SKM-1 (cell line): ENCODE results near the gene PIK3CD.
"Not testable (repeated sequence)": the region's sequence is repeated elsewhere in the genome, so short reads cannot be mapped to it uniquely, and the experiment has no call there.

ENCODE experiments used
- DNase-seq: peaks from one replicate; lab custom pipeline; 2025; ENCODE audit not compliant: unreplicated experiment; lab: John Stamatoyannopoulos, UW

The PIK3CD gene

DNA sequence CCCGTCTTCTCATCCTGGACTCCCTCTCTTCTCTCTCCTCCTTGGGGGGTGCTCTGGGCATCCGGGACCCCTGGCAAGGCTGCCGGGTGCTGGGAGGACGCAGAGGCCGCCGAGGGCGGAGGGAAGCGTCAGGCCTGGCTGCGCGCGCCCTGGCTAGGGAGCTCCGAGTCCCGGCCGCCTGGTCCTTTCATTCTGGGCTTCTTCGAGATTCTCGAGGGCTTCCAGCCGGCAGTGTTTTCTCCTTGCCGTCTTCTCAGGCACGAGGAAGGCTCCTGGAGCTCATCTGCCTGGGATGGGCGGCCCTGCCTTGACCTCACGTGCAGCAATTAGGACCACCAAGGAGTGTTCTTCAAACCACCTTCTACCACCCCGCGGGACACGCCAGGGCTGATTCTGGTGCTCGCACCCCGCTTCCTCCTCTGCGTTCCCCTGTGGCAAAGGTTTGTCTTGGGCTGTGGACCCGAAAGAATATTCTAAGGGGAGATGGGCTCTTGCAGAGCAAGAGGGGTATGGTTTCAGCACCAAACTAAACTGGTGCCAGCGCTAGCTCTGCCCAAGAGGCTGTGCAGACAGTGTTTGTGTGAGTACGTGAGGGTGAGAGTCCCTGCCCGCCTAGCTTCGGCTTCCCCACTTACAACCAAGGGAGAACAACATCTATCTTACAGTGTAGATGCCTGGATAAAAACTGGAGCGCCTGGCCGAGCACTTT is 36.5 kb downstream of the PIK3CD start:
- DNase-seq: no peak

- DNase-seq: no peak
Measured at GRCh38 chr1:9688599-9688998, 37.1 kb downstream of the PIK3CD start.

GRCh38 chr1:9689011-9689706 is 37.6 kb downstream of the PIK3CD start:
- no peak for DNase-seq

GRCh38 chr1:9689971-9690381 is 38.4 kb downstream of the PIK3CD start:
- no peak for DNase-seq

- no peak for DNase-seq
Measured at GRCh38 chr1:9690440-9691107, 39.0 kb downstream of the PIK3CD start.

DNA sequence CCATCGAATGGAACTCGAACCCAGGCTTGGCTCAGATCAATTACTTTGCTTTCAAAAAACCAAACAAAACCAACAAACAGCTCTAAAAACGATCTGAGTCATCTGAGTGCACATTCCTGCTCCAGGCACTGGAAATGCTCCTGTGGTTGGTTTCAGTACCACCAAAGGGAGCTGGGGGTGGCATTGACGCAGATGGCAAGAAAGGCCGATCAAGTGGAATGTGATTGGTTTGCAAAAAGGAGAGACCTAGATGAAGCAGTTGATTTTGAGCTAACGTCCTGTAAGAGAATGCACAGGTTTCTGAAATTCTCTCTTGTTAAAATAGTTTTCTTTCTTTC is 39.5 kb downstream of the PIK3CD start:
- DNase-seq: no peak

DNA sequence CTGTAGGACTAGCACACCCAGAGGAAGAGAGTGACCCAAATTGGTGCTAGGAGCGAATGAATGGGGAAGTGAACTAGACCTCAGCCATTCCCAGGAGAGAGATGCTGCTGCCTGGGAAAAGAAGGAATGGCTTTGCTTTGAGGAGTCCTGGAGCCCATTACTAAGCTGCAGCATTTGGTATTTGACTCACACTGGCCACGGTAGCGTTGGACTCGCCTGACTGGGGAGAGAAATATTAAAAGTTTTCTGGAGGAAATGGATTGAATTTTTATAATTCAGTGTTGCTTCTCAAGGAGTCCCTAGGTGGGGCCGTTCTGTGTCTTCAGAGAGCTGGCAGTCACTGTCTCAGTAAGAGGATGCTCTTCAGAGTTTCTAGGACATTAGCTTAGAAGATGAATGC is 40.2 kb downstream of the PIK3CD start:
- DNase-seq: no peak

DNA sequence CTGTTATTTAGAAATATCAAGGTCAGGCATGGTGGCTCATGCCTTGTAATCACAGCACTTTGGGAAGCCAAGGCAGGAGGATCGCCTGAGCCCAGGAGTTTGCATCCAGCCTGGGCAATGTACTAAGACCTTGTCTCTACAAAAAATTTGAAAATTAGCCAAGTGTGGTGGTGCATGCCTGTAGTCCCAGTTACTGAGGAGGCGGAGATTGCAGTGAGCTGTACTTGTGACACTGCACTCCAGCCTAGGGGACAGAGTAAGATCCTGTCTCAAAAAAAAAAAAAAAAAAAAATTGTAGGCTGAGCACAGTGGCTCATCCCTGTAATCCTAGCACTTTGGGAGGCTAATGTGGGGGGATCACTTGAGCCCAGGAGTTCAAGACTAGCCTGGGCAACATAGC is 45.3 kb downstream of the PIK3CD start:
- no peak for DNase-seq

DNA sequence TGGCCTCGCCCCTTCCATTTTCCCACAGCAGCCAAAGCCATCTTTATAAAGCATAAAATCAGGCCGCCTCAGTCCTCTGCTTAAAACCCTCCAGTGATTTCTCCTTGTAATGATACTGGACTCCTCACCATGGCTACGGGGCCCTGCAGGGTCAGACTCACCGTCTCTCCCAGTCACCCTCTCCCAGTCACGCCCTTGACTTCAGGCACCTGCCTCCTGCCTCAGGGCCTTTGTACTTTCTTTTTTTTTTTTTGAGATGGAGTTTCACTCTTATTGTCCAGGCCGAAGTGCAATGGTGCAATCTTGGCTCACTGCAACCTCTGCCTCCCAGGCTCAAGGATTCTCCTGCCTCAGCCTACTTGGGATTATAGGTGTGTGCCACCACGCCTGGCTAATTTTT is 47.8 kb downstream of the PIK3CD start:
- DNase-seq: no peak

DNA sequence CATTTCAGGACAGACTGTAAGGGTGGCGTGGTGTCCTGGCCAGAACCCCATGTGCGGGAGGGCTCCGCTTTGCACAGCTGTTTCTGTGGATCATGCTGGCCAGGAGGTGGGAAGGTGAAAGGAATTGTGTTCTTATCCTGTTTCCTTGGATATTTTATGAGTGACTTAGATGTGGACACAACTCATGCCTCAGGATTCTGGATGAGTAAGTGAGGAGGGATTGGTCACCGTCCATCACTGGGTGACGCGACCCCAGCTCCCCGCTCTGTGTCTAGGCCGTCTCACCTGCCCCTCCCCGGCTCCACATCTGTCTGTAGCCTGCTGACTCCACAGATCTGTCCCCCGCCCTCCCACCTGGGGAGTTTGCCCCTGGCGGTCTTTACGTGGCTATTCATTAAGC is 48.8 kb downstream of the PIK3CD start:
- DNase-seq: no peak

GRCh38 chr1:9701665-9702064 is 50.1 kb downstream of the PIK3CD start:
- no peak for DNase-seq

DNA sequence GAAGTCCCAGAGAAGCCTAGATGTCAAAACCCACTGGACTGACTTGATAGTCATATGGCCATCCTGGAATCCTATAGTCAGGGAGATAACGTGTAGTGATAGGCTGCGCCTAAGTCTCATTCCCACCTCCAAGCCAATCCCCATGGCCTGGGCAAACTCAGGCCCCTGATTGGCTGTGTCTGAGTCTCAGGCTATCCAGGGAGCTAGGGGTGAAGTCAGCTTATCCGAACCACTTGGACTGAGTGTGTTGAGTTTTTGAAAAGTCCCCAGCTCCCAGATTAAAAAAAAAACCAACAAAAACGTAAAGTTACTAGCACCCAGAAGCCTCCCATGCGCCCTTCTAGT is 51.6 kb downstream of the PIK3CD start:
- DNase-seq: no peak

GRCh38 chr1:9703681-9704080 is 52.1 kb downstream of the PIK3CD start:
- DNase-seq: no peak

GRCh38 chr1:9705337-9706093 is 54.0 kb downstream of the PIK3CD start:
- no peak for DNase-seq

DNA sequence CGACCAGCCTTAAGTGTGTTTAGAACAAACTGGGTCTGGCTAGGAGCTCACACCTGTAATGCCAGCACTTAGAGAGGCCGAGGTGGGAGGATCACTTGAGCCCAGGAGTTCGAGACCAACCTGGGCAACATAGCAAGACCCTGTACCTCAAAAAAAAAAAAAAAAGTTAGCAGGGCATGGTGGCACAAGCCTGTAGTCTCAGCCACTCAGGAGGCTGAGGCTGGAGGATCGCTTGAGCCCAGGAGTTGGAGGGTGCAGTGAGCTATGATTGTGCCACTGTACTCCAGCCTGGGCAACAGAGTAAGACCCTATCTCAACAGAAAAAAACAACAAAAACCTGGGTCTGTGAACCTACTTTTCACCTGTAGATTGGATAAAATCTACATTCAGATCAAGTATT is 54.6 kb downstream of the PIK3CD start:
- DNase-seq: no peak

DNA sequence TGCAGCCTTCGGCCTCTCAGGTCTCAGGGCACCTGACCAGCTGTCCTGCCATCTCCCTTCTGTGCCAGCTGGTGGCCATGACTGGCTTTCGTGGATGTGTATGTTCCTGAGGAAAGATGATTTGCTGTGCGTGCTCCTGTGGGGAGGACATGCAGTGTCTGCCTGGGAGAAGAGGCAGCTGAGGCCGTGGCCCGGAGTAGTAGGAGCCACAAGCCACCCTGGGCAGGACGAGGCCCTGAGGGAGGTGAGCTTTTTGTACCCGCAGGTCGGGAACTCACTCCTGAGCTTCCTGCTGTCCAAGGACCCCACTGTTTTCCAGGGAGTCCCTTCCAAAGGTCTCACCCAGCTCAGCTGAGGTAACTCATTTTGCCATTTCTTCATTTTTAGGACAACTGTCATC is 58.5 kb downstream of the PIK3CD start:
- DNase-seq: no peak

DNA sequence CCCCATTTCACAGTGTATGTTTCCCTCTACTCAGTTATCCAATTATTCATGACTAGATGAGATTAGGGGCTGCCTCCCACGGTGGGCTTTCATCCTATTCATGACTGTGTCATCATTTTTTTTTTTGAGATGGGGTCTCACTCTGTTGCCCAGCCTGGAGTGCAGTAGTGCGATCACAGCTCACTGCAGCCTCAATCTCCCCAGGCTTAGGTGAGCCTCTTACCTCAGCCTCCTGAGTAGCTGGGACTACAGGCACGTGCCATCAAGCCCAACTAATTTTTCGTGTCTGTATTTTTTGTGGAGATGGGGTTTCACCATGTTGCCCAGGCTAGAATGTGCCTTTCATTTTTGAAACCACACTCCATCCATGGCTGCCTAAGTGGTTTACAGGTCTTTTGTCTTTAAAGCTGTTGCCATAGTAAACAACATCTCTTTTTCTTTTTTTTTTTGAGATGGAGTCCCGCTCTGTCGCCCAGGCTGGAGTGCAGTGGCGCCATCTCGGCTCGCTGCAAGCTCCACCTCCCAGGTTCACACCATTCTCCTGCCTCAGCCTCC is 60.0 kb downstream of the PIK3CD start:
- DNase-seq: no peak

GRCh38 chr1:9712767-9713166 is 61.2 kb downstream of the PIK3CD start:
- DNase-seq: not testable (repeated sequence)

- DNase-seq: no peak
Measured at GRCh38 chr1:9714257-9714718, 62.8 kb downstream of the PIK3CD start.

- DNase-seq: no peak
Measured at GRCh38 chr1:9715536-9716226, 64.2 kb downstream of the PIK3CD start.
